GM12801 (cell line): ENCODE data around the gene FBXW7.

Experiments used
- TF ChIP-seq, protein P1 (sequence below): IDR thresholded peaks from one replicate; pipeline ENCODE4 v1.5.1; 2011; ENCODE audit warnings: control low read depth; ENCODE audit not compliant: insufficient read length; ENCODE audit errors: extremely low read depth

Gene FBXW7

DNA sequence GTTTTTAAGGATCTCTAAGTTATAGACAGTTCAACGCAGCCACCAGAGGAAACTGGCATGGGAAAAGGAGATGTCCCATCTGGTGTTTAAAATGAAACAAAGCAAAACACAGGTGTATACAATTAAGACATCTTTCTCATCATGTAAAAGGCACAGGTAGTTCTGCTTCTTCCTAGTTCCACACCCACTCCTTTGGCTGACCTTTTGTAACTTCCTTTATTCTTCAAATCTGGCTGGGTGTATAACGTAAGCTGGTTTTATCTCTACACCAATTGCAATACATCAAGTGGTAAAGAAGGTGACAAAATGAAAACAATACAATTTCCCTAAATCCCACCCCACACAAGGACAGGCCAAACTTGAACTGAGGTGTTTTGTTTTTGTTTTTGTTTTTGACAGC is 27.3 kb upstream of the FBXW7 start:
- TF ChIP-seq, protein P1, sequence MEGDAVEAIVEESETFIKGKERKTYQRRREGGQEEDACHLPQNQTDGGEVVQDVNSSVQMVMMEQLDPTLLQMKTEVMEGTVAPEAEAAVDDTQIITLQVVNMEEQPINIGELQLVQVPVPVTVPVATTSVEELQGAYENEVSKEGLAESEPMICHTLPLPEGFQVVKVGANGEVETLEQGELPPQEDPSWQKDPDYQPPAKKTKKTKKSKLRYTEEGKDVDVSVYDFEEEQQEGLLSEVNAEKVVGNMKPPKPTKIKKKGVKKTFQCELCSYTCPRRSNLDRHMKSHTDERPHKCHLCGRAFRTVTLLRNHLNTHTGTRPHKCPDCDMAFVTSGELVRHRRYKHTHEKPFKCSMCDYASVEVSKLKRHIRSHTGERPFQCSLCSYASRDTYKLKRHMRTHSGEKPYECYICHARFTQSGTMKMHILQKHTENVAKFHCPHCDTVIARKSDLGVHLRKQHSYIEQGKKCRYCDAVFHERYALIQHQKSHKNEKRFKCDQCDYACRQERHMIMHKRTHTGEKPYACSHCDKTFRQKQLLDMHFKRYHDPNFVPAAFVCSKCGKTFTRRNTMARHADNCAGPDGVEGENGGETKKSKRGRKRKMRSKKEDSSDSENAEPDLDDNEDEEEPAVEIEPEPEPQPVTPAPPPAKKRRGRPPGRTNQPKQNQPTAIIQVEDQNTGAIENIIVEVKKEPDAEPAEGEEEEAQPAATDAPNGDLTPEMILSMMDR, result no peak

DNA sequence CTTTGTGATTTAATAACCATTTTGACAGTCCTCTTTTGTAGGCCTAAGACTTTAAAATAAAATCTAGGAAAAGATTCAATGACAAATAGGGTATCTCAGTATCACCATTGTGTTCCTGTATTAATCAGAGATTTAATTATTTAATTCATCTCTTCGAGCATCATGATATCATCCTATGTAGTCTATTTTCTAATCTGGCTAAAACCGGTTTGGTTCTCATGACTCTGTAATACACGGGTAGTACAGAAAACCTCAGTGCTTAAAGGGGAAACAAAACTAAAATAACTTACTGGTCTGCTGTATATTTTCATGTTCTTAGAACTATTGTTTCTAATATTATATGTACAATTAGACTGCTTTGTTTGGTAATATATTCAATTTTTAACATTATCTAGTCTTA is 23.7 kb upstream of the FBXW7 start:
- TF ChIP-seq, protein P1, result no peak

DNA sequence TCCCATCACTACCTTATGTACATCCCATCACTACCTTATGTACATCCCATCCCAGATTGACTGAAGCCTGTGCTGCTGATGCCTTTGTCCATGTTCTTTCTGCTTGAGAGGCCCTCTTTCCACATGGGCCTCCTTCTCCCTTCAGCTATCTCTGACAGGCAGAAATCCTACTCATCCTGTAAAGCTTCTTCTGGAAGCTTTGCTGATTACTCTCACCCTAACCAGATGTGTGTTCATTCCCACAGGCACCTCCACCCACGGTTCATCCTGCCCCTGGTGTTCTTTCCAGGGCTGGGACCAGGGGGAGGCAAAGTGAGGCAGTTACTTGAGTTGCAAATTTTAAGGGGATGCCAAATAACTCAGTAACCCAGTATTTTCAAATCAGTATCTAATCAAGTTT is 22.5 kb upstream of the FBXW7 start:
- TF ChIP-seq, protein P1, result no peak

DNA sequence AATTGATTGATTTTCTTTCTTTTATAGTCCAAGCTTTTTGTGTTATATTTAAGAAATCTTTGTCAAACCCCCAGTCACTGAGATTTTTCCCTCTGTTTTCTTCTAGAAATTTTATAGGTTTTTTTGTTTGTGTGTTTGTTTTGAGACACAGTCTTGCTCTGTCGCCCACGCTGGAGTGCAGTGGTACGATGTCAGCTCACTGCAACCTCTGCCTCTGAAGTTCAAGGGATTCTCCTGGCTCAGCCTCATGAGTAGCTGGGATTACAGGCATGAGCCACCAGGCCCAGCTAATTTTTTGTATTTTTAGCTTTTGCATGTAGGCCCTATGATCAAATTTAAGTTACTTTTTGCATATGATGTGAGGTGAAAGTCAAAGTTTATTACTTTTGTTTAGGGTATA is 20.9 kb upstream of the FBXW7 start:
- TF ChIP-seq, protein P1, result no peak

DNA sequence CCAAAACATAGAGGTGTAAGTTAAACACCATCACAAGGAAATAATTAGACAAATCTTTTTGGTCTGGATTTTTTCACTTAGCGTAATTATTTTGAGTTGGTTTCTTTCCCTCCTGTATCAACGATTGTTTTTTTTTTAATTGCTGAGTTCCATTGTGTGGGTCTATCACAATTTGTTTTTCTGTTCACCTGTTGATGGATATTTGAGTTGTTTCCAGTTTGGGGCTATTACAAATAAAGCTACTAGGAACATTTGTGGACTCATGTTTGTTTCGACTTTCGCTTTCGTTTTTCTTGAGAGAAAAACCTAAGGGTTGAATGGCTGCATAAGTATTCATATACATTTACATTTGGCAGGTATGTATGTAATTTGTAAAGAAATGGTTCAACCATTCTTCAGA is 20.4 kb upstream of the FBXW7 start:
- TF ChIP-seq, protein P1, result no peak

DNA sequence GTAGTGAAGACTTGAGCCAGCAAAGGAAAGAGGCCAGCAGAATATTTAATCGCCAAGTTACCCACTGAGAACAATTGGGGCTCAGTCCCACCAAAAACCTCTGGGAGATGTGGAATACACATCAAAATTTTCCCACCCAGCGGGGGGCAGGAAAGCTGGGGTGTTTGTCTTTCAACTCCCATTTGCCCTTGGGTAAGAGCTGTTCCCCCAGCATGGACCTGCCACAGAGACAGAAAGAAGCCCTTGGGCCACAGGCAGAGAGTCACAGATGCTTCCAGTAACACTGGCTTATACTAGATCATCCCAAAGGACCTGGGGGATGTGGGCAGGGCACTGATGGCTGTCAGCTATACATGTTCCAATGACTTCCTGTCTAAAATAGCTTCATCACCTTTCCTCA is 18.9 kb upstream of the FBXW7 start:
- TF ChIP-seq, protein P1, result no peak

DNA sequence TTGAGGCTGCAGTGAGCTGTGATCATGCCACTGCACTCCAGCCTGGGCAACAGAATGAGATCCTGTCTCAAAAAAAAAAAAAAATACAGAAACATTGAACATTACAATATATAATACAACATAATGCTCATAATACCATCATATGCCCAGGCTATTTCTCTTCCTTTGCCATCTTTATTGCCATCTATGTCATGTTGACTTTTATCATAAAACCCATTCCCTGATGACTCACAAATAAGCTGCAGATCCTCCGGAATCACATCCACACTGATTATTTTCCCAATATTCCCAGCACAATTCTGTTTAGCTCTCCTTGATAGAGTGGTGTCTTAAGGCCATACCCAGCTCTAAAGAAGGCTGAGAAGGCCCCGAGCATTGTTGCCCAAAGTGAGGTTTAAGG is 9.2 kb upstream of the FBXW7 start:
- TF ChIP-seq, protein P1, result no peak

DNA sequence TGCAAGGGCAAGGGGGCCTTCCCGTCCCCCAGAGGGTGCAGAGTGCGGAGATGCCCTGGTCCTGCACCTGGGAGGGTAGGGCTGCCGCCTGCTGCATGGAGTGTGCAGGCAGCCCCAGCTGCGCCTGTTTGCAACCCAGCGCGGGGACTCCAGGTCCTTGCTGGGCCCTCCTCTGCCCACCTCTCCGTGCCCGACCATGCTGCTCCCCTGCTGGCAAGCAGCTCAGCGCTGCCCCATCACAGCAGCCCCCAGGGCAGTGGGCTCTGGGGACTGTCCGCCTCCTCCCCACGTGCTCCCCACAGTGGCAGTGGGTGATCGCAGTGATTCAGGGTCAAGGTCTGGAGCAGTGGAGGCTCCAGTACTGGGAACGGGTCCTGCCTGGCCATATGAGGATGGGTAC is 5.0 kb upstream of the FBXW7 start:
- TF ChIP-seq, protein P1, result no peak
